CD8-positive, alpha-beta memory T cell (primary cell): Measurements from ENCODE around the gene LMF1. TPM values are rescaled to one million over a fixed set of nuclear protein-coding genes. Genes with fewer than 3 reads are reported as not detected.

Experiments
- CTCF ChIA-PET: fragments of 350-600 bp; sonication (Branson Sonifier 250); formaldehyde crosslinking; loops from one replicate; lab custom pipeline; 2021; ENCODE audit warnings: antibody characterized with exemption; lab: Charles Lee
- POLR2A ChIA-PET: fragments of 350-600 bp; sonication (Branson Sonifier 250); formaldehyde crosslinking; loops from one replicate; lab custom pipeline; 2021; ENCODE audit warnings: antibody characterized with exemption; lab: Charles Lee
- DNase-seq, 5 donors: peaks; one replicate each; pipeline versions ENCODE4 v3.0.0 to v3.0.0-alpha.2; 2020 to 2022; ENCODE audit warnings: mixed read lengths in 1 of 5
- H3K27ac ChIP-seq: one replicate; pipeline ENCODE4 v1.7.0; 2013; ENCODE audit warnings: low read depth, mild to moderate bottlenecking, low read length, moderate library complexity
- H3K27me3 ChIP-seq: 2 replicates; pipeline ENCODE4 v1.7.0; 2013; ENCODE audit warnings: low read length, mild to moderate bottlenecking; ENCODE audit not compliant: insufficient read depth, poor library complexity, severe bottlenecking
- H3K36me3 ChIP-seq: 2 replicates; pipeline ENCODE4 v1.7.0; 2013; ENCODE audit warnings: mild to moderate bottlenecking, low read length, moderate library complexity; ENCODE audit not compliant: insufficient read depth
- H3K4me1 ChIP-seq: 2 replicates; pipeline ENCODE4 v1.7.0; 2013; ENCODE audit warnings: mild to moderate bottlenecking, low read length, moderate library complexity; ENCODE audit not compliant: insufficient read depth
- H3K4me3 ChIP-seq: 2 replicates; pipeline ENCODE4 v1.7.0; 2013; ENCODE audit warnings: mild to moderate bottlenecking, low read length
- H3K9me3 ChIP-seq: 2 replicates; pipeline ENCODE4 v1.7.0; 2013; ENCODE audit warnings: mild to moderate bottlenecking, low read length
- H3K27ac Mint-ChIP-seq, 8 donors: one replicate each; pipeline ENCODE4 v1.8.0; 2020 to 2021; ENCODE audit warnings: mixed read lengths in 8 of 8, mild to moderate bottlenecking in 6 of 8, inconsistent platforms in 3 of 8, moderate library complexity in 3 of 8
- H3K27me3 Mint-ChIP-seq, 2 donors: one replicate each; pipeline ENCODE4 v1.8.0; 2020 to 2021; ENCODE audit warnings: mixed read lengths in 2 of 2, mild to moderate bottlenecking in 1 of 2, moderate library complexity in 1 of 2
- H3K36me3 Mint-ChIP-seq, 3 donors: one replicate each; pipeline ENCODE4 v1.8.0; 2020 to 2021; ENCODE audit warnings: mixed read lengths in 3 of 3, inconsistent platforms in 1 of 3, mild to moderate bottlenecking in 1 of 3
- H3K4me1 Mint-ChIP-seq, 3 donors: one replicate each; pipeline ENCODE4 v1.8.0; 2020 to 2021; ENCODE audit warnings: mixed read lengths in 3 of 3, inconsistent platforms in 1 of 3, mild to moderate bottlenecking in 1 of 3
- H3K4me3 Mint-ChIP-seq, 7 donors: one replicate each; pipeline ENCODE4 v1.8.0; 2020 to 2021; ENCODE audit warnings: mixed read lengths in 7 of 7, mild to moderate bottlenecking in 6 of 7, moderate library complexity in 4 of 7, inconsistent platforms in 2 of 7
- H3K9me3 Mint-ChIP-seq, 5 donors: one replicate each; pipeline ENCODE4 v1.8.0; 2020 to 2022; ENCODE audit warnings: mixed read lengths in 5 of 5, mild to moderate bottlenecking in 3 of 5, moderate library complexity in 2 of 5, inconsistent platforms in 1 of 5
- polyA plus RNA-seq: library from polyadenylated mRNA; unstranded; fragments of 300-500 nt; fragmentation: Illumina TruSeq; gene quantifications from one replicate; pipeline ENCODE4 v1.2.3, GENCODE V29; 2021
- total RNA-seq, 2 experiments: library from RNA; stranded (reverse); gene quantifications; one replicate each; pipeline ENCODE4 v1.2.3, GENCODE V29; 2021

Gene LMF1
- total and polyA plus RNA-seq, 3 experiments from 2014 or later, result 11.7 to 15.8 (median 14.0) TPM

GRCh38 chr16:868846-869822 lies 101.7 kb downstream of the LMF1 start:
- DNase-seq, result peak in 1 of 5 donors; percentile 38
- POLR2A ChIA-PET, result no interaction called here
- H3K36me3 Mint-ChIP-seq, result peaks cover 2 to 37% (median 5%) of the 10 kb centered on the region in 3 donors

DNA sequence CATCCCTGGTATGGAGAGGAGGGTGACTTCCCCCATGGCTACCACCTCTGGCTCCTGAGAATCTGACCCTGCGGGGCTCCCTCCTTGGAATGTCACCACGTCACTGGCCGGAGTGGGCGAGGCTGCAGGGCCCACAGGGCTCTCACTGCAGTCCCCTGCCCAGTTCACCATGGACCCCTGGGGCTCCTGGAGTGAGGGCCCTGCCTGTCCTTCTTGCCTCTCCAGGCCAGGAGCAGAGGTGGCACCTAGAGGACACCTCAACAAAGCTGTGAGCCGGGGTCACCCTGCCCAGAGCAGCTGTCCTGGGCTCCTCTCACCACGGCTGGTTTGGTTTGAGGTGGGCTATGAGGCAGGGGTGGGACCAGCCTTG lies 102.4 kb downstream of the LMF1 start:
- Histone ChIP-seq H3K9me3 (no peaks in the 10 kb centered on the region), H3K27me3 (no peaks in the 10 kb centered on the region), H3K4me1 (no peaks in the 10 kb centered on the region), H3K27ac (no peak overlapping the region), H3K36me3 (no peaks in the 10 kb centered on the region), H3K4me3 (no peak overlapping the region)
- DNase-seq, result peak in 1 of 5 donors; percentile 42
- Mint-ChIP-seq H3K4me3 (no peak overlapping the region), H3K27ac (no peak overlapping the region), H3K9me3 (peaks cover 0 to 7% (median 3%) of the 10 kb centered on the region in 5 donors), H3K36me3 (peaks cover 2 to 30% (median 5%) of the 10 kb centered on the region in 3 donors), H3K27me3 (no peaks in the 10 kb centered on the region), H3K4me1 (no peaks in the 10 kb centered on the region)
- ChIA-PET CTCF (no interaction called here), POLR2A (no interaction called here)

More at GRCh38 chr16:868846-869822, 101.7 kb downstream of the LMF1 start:
- Histone ChIP-seq H3K4me3 (no peak overlapping the region), H3K27me3 (no peaks in the 10 kb centered on the region), H3K4me1 (no peaks in the 10 kb centered on the region), H3K36me3 (no peaks in the 10 kb centered on the region), H3K9me3 (no peaks in the 10 kb centered on the region), H3K27ac (no peak overlapping the region)
- Mint-ChIP-seq H3K27me3 (no peaks in the 10 kb centered on the region), H3K4me1 (no peaks in the 10 kb centered on the region), H3K4me3 (no peak overlapping the region), H3K27ac (no peak overlapping the region), H3K9me3 (peaks cover 0 to under 1% (median 0%) of the 10 kb centered on the region in 5 donors)
- CTCF ChIA-PET, result no interaction called here

DNA sequence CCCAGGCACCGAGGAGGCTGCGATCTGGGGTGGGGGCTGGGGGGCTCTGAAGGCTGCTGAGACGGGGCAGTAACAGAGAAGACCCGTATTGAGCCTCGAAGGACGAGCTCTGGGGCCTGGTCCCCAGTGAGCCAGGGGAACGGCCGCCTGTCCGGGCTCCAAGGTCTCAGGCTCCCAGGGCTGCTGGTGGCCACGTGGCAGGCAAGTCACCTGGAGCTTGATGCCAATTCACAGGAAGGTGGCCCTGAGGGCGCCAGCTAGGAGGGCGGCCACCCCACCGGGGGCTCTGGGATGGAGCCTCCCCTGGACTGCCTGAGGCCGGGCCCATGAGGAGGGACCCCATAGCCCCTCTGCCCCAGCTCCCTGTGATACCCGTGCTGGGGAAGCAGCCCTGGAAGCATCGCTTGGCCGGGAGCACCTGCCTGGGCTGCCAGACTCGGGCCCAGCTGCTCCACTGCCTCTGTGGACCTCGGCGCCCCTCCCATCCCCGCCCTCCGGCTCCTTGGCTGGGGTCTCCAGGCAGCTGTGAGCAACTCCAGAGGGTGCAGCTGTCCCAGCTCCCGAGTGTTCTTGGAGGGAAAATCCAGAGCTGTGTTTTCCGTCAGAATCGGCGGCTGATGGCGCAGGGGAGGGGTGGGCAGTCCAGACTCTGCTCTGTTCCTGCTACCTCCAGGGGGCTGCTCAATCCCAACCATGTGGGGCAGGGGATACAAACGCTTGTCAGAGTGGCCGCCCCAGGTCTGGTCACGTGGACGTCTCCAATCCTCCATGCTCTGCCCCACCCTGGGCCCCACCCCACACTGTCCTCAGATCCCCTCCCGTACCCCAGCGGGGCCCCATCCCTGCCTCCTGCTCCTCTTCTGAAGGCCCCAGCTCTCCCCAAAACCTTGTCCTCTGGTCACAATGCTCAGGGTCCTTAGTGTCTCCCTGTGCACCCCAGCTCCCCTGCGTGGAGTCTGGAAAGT lies 103.1 kb downstream of the LMF1 start:
- Histone ChIP-seq H3K36me3 (no peaks in the 10 kb centered on the region), H3K27me3 (no peaks in the 10 kb centered on the region), H3K9me3 (no peaks in the 10 kb centered on the region), H3K4me1 (no peaks in the 10 kb centered on the region), H3K27ac (no peak overlapping the region), H3K4me3 (no peak overlapping the region)
- Mint-ChIP-seq H3K27ac (no peak overlapping the region), H3K4me1 (no peaks in the 10 kb centered on the region), H3K36me3 (peaks cover 2 to 24% (median 5%) of the 10 kb centered on the region in 3 donors), H3K9me3 (peaks cover 0 to 10% (median 7%) of the 10 kb centered on the region in 5 donors), H3K4me3 (no peak overlapping the region), H3K27me3 (no peaks in the 10 kb centered on the region)
- ChIA-PET CTCF (no interaction called here), POLR2A (no interaction called here)
- peak in 1 of 5 donors; percentile 38 for DNase-seq

GRCh38 chr16:866252-866896 lies 104.4 kb downstream of the LMF1 start:
- peak in 1 of 5 donors; percentile 30 for DNase-seq
- Histone ChIP-seq H3K27me3 (no peaks in the 10 kb centered on the region), H3K4me3 (no peak overlapping the region), H3K4me1 (no peaks in the 10 kb centered on the region), H3K27ac (no peak overlapping the region), H3K9me3 (no peaks in the 10 kb centered on the region), H3K36me3 (no peaks in the 10 kb centered on the region)
- Mint-ChIP-seq H3K36me3 (peaks cover 0 to 16% (median 5%) of the 10 kb centered on the region in 3 donors), H3K4me3 (no peak overlapping the region), H3K9me3 (peaks cover 0 to 16% (median 10%) of the 10 kb centered on the region in 5 donors), H3K27me3 (no peaks in the 10 kb centered on the region), H3K27ac (no peak overlapping the region), H3K4me1 (no peaks in the 10 kb centered on the region)
- CTCF ChIA-PET, result no interaction called here
- POLR2A ChIA-PET, result no interaction called here

GRCh38 chr16:865026-865425 lies 105.8 kb downstream of the LMF1 start:
- ChIA-PET POLR2A (no interaction called here), CTCF (no interaction called here)
- Histone ChIP-seq H3K27ac (no peak overlapping the region), H3K9me3 (no peaks in the 10 kb centered on the region), H3K36me3 (no peaks in the 10 kb centered on the region), H3K27me3 (no peaks in the 10 kb centered on the region), H3K4me1 (no peaks in the 10 kb centered on the region), H3K4me3 (no peak overlapping the region)
- peaks cover 0 to 26% (median 16%) of the 10 kb centered on the region in 5 donors for H3K9me3 Mint-ChIP-seq
- peaks cover 0 to 3% (median 0%) of the 10 kb centered on the region in 3 donors for H3K4me1 Mint-ChIP-seq
- peaks cover 2 to 15% (median 11%) of the 10 kb centered on the region in 3 donors for H3K36me3 Mint-ChIP-seq
- no peak for DNase-seq
- no peaks in the 10 kb centered on the region for H3K27me3 Mint-ChIP-seq
- H3K4me3 Mint-ChIP-seq, result no peak overlapping the region
- no peak overlapping the region for H3K27ac Mint-ChIP-seq

GRCh38 chr16:861446-861845 lies 109.3 kb downstream of the LMF1 start:
- H3K9me3 Mint-ChIP-seq, result peaks cover 0 to 32% (median 20%) of the 10 kb centered on the region in 5 donors
- Histone ChIP-seq H3K27ac (no peak overlapping the region), H3K4me3 (no peak overlapping the region), H3K27me3 (no peaks in the 10 kb centered on the region), H3K4me1 (no peaks in the 10 kb centered on the region), H3K9me3 (no peaks in the 10 kb centered on the region), H3K36me3 (no peaks in the 10 kb centered on the region)
- H3K4me1 Mint-ChIP-seq, result peaks cover 0 to 3% (median 0%) of the 10 kb centered on the region in 3 donors
- CTCF ChIA-PET, result no interaction called here
- DNase-seq, result no peak
- POLR2A ChIA-PET, result no interaction called here
- H3K4me3 Mint-ChIP-seq, result peak overlapping the region in 1 of 7 donors; percentile 61
- H3K27me3 Mint-ChIP-seq, result no peaks in the 10 kb centered on the region
- peak overlapping the region in 2 of 8 donors; percentile 36 to 57 for H3K27ac Mint-ChIP-seq
- H3K36me3 Mint-ChIP-seq, result peaks cover 2 to 14% (median 4%) of the 10 kb centered on the region in 3 donors

- Histone ChIP-seq H3K9me3 (no peaks in the 10 kb centered on the region), H3K27me3 (no peaks in the 10 kb centered on the region), H3K27ac (no peak overlapping the region), H3K36me3 (no peaks in the 10 kb centered on the region), H3K4me3 (no peak overlapping the region), H3K4me1 (no peaks in the 10 kb centered on the region)
- no peak for DNase-seq
- Mint-ChIP-seq H3K4me1 (peaks cover 0 to 3% (median 0%) of the 10 kb centered on the region in 3 donors), H3K4me3 (no peak overlapping the region), H3K36me3 (peaks cover 2 to 14% (median 2%) of the 10 kb centered on the region in 3 donors), H3K27me3 (no peaks in the 10 kb centered on the region), H3K27ac (peak overlapping the region in 1 of 8 donors; percentile 44), H3K9me3 (peaks cover 0 to 32% (median 20%) of the 10 kb centered on the region in 5 donors)
- CTCF ChIA-PET, result no interaction called here
- POLR2A ChIA-PET, result no interaction called here
Measured at GRCh38 chr16:860891-861290, 109.9 kb downstream of the LMF1 start.
